HCT116 (cell line): ENCODE measurements around the gene CASQ1. TPM values are rescaled to one million over a fixed set of nuclear protein-coding genes. Genes with fewer than 3 reads are reported as not detected.

Source experiments
- ATAC-seq: fragments of 200-7000 bp; cut with Tn5 transposase; 2 replicates; pipeline ENCODE4 v1.9.1; 2020; ENCODE audit warnings: mild to moderate bottlenecking, moderate library complexity
- BruUV-seq: library from RNA; stranded (reverse); fragments of 400-500 nt; replicated peaks from 2 replicates; lab custom pipeline; 2021; lab: Mats Ljungman, UMichigan
- CTCF ChIA-PET: fragments of 300-600 bp; sonication (Branson Sonifier 250); formaldehyde crosslinking; loops from one replicate; lab custom pipeline; 2021; ENCODE audit warnings: antibody characterized with exemption; lab: Charles Lee
- POLR2A ChIA-PET: fragments of 300-600, 350-600 bp; sonication (Branson Sonifier 250); formaldehyde crosslinking; loops from one replicate; lab custom pipeline; 2021; ENCODE audit warnings: antibody characterized with exemption; lab: Charles Lee
- RAD21 ChIA-PET, 2 experiments: fragments of 300-600 bp; sonication (Branson Sonifier 250); formaldehyde crosslinking; loops; one replicate each; lab custom pipeline; 2023; ENCODE audit warnings: low total read pairs in 2 of 2; ENCODE audit not compliant: uncharacterized antibody in 2 of 2, unreplicated experiment in 2 of 2, low non-redundant PET in 1 of 2; lab: Charles Lee
- DNase-seq: peaks from one replicate; pipeline ENCODE4 v3.0.0-alpha.2; 2010; ENCODE audit warnings: low read depth, low spot score
- H2AFZ ChIP-seq: fragments of 200-600 bp; shearing (Covaris generic), sonication (generic); 2 replicates; pipeline ENCODE4 v1.6.1; 2017; ENCODE audit warnings: low read depth, mixed run types, mixed read lengths, antibody characterized with exemption, low read length; ENCODE audit not compliant: poor library complexity, severe bottlenecking
- H3K27ac ChIP-seq: 2 replicates; pipeline ENCODE4 v1.5.1; 2012; ENCODE audit warnings: low read depth, low read length
- H3K27me3 ChIP-seq: fragments of 200-600 bp; sonication (generic); 2 replicates; pipeline ENCODE4 v1.6.1; 2016; ENCODE audit warnings: mixed run types, low read length, mixed read lengths; ENCODE audit not compliant: insufficient read depth
- H3K36me3 ChIP-seq, 2 experiments: fragments of 200-500 bp in 1 of 2; fragments of 200-600 bp in 1 of 2; sonication (Bioruptor generic) in 1 of 2; sonication (generic) in 1 of 2; 2 replicates each; pipeline versions ENCODE4 v1.5.1 to v1.6.1; 2014 to 2016; ENCODE audit warnings: low read length in 2 of 2, inconsistent platforms in 1 of 2, mixed read lengths in 1 of 2, mixed run types in 1 of 2; ENCODE audit not compliant: insufficient read depth in 2 of 2, control insufficient read depth in 1 of 2
- H3K4me1 ChIP-seq, 2 experiments: fragments of 200-600 bp in 1 of 2; sonication (generic) in 1 of 2; 2 replicates each; pipeline versions ENCODE4 v1.5.1 to v1.6.1; 2012 to 2017; ENCODE audit warnings: low read length in 2 of 2, inconsistent platforms in 1 of 2, mild to moderate bottlenecking in 1 of 2, mixed read lengths in 1 of 2, mixed run types in 1 of 2, moderate library complexity in 1 of 2; ENCODE audit not compliant: insufficient read depth in 2 of 2, control insufficient read depth in 1 of 2
- H3K4me2 ChIP-seq: fragments of 200-600 bp; sonication (generic); 2 replicates; pipeline ENCODE4 v1.6.1; 2017; ENCODE audit warnings: mixed run types, low read length, mixed read lengths
- H3K4me3 ChIP-seq, 2 experiments: fragments of 200-600 bp in 1 of 2; sonication (generic) in 1 of 2; replicated peaks in 1 of 2; 2 replicates each; pipeline ENCODE4 v1.5.1; 2011 to 2016; ENCODE audit warnings: low read length in 2 of 2, control low read depth in 1 of 2, low read depth in 1 of 2, mild to moderate bottlenecking in 1 of 2, mixed read lengths in 1 of 2, mixed run types in 1 of 2
- H3K79me2 ChIP-seq: fragments of 200-600 bp; sonication (generic); 2 replicates; pipeline ENCODE4 v1.6.1; 2017; ENCODE audit warnings: mild to moderate bottlenecking, mixed run types, low read length, moderate library complexity, mixed read lengths; ENCODE audit not compliant: insufficient read depth
- H3K9ac ChIP-seq: fragments of 200-600 bp; sonication (generic); 2 replicates; pipeline ENCODE4 v1.6.1; 2016; ENCODE audit warnings: low read length, mixed read lengths
- H3K9me2 ChIP-seq: fragments of 200-600 bp; sonication (generic), shearing (Covaris generic); 2 replicates; pipeline ENCODE4 v1.6.1; 2017; ENCODE audit warnings: mixed run types, mild to moderate bottlenecking, moderate library complexity; ENCODE audit not compliant: insufficient read depth
- H3K9me3 ChIP-seq, 2 experiments: fragments of 200-500 bp in 1 of 2; fragments of 200-600 bp in 1 of 2; sonication (Bioruptor generic) in 1 of 2; sonication (generic) in 1 of 2; 2 replicates each; pipeline ENCODE4 v1.6.1; 2014 to 2017; ENCODE audit warnings: low read length in 2 of 2, mixed read lengths in 2 of 2, inconsistent platforms in 1 of 2, low read depth in 1 of 2, mild to moderate bottlenecking in 1 of 2, mixed run types in 1 of 2, moderate library complexity in 1 of 2; ENCODE audit not compliant: control insufficient read depth in 1 of 2, insufficient read depth in 1 of 2
- H4K20me1 ChIP-seq: fragments of 200-600 bp; sonication (generic), shearing (Covaris generic); 2 replicates; pipeline ENCODE4 v1.6.1; 2017; ENCODE audit warnings: mixed run types, mild to moderate bottlenecking, moderate library complexity; ENCODE audit not compliant: insufficient read depth
- ATF3 ChIP-seq: IDR thresholded peaks from 2 replicates; pipeline ENCODE4 v1.6.1; 2012
- CBX3 ChIP-seq: IDR thresholded peaks from 2 replicates; pipeline ENCODE4 v1.6.1; 2012; ENCODE audit warnings: low read depth
- CEBPB ChIP-seq: IDR thresholded peaks from 2 replicates; pipeline ENCODE4 v1.6.1; 2012; ENCODE audit warnings: low read depth
- ELF1 ChIP-seq: IDR thresholded peaks from 2 replicates; pipeline ENCODE4 v1.6.1; 2012; ENCODE audit warnings: low read depth, borderline replicate concordance
- EZH2 ChIP-seq: fragments of 200-600 bp; sonication (generic); IDR thresholded peaks from 2 replicates; pipeline ENCODE4 v1.6.1; 2017; ENCODE audit warnings: antibody characterized with exemption, mixed run types
- FOSL1 ChIP-seq: IDR thresholded peaks from 2 replicates; pipeline ENCODE4 v1.6.1; 2012; ENCODE audit warnings: low read depth
- JUND ChIP-seq: IDR thresholded peaks from 2 replicates; pipeline ENCODE4 v1.6.1; 2012
- MAX ChIP-seq: IDR thresholded peaks from 2 replicates; pipeline ENCODE4 v1.6.1; 2012
- POLR2A ChIP-seq: IDR thresholded peaks from 2 replicates; pipeline ENCODE4 v1.7.0; 2011; ENCODE audit warnings: borderline replicate concordance; ENCODE audit not compliant: insufficient read depth, insufficient read length; ENCODE audit errors: extremely low read depth
- RAD21 ChIP-seq: IDR thresholded peaks from 2 replicates; pipeline ENCODE4 v1.6.1; 2012; ENCODE audit warnings: low read depth, mild to moderate bottlenecking
- REST ChIP-seq: IDR thresholded peaks from 2 replicates; pipeline ENCODE4 v1.6.1; 2012; ENCODE audit warnings: low read depth
- SIN3A ChIP-seq: IDR thresholded peaks from 2 replicates; pipeline ENCODE4 v1.6.1; 2012; ENCODE audit warnings: low read depth
- SP1 ChIP-seq: IDR thresholded peaks from 2 replicates; pipeline ENCODE4 v1.6.1; 2012; ENCODE audit warnings: low read depth
- TCF7L2 ChIP-seq: IDR thresholded peaks from 2 replicates; pipeline ENCODE4 v1.7.0; 2011; ENCODE audit warnings: borderline replicate concordance, inconsistent platforms; ENCODE audit not compliant: insufficient read depth, insufficient read length; ENCODE audit errors: extremely low read depth
- YY1 ChIP-seq: IDR thresholded peaks from 2 replicates; pipeline ENCODE4 v1.6.1; 2011; ENCODE audit warnings: low read length, low read depth, moderate library complexity, mild to moderate bottlenecking; ENCODE audit not compliant: insufficient replicate concordance; ENCODE audit errors: extremely low read depth
- ZFX ChIP-seq: fragments of 450-650 bp; IDR thresholded peaks from 2 replicates; pipeline ENCODE4 v1.6.1; 2017
- ZNF274 ChIP-seq: fragments of 200-500 bp; sonication (Bioruptor generic); IDR thresholded peaks from 2 replicates; pipeline ENCODE4 v1.6.1; 2014; ENCODE audit warnings: mild to moderate bottlenecking, low read depth, low read length, inconsistent platforms
- intact Hi-C: fragments of 100-400 bp; cut with micrococcal nuclease; formaldehyde crosslinking; loops from 2 replicates; pipeline ENCODE4 v1.10.0; 2022
- total RNA-seq: library from RNA; stranded (reverse); gene quantifications from one replicate; pipeline ENCODE4 v1.2.1, GENCODE V29; 2021; ENCODE audit not compliant: unreplicated experiment

Gene CASQ1
- total RNA-seq, 1 experiment from 2014 or later = not detected

- peaks cover 48% of the 10 kb centered on the region for H3K79me2 ChIP-seq
- DNase-seq (no peak), ATAC-seq (no peak)
- no TSS peak for BruUV-seq
- H3K9ac ChIP-seq = no peak overlapping the region
- POLR2A ChIA-PET = interaction anchor here (0.6 kb wide), 1 partner anchor 8 kb away, joined by 6 read pairs; no protein-coding TSS in a partner anchor
- no peak overlapping the region for H3K4me2 ChIP-seq
- RAD21 ChIA-PET = no interaction called here
- intact Hi-C loops = no loop called here
- H3K36me3 ChIP-seq = peaks cover 15 to 35% of the 10 kb centered on the region in 2 experiments; a peak in 3 of 4 replicates
- CTCF ChIA-PET = interaction anchor here (1.5 kb wide), 1 partner anchor 107 kb away, joined by 3 read pairs; no protein-coding TSS in a partner anchor
- no peak overlapping the region for H3K27ac ChIP-seq
- H4K20me1 ChIP-seq = 0 out of 2 replicates have a peak, but pooled peaks cover 4% of the 10 kb centered on the region
- H3K9me3 ChIP-seq = no peaks in the 10 kb centered on the region
- no peak for TF ChIP-seq CEBPB
- TF ChIP-seq YY1 = no peak
- TF ChIP-seq ZNF274 = no peak
- TF ChIP-seq REST = no peak
- no peak for TF ChIP-seq ZFX
- TF ChIP-seq EZH2 = no peak
- TF ChIP-seq RAD21 = no peak
- no peak for TF ChIP-seq TCF7L2
- no peak for TF ChIP-seq FOSL1
- TF ChIP-seq ATF3 = no peak
- TF ChIP-seq ELF1 = no peak
- no peak for TF ChIP-seq SP1
- TF ChIP-seq CBX3 = no peak
- TF ChIP-seq POLR2A = no peak
- TF ChIP-seq JUND = no peak
- TF ChIP-seq MAX = no peak
- TF ChIP-seq SIN3A = no peak
- H3K9me2 ChIP-seq = no peaks in the 10 kb centered on the region
- H3K27me3 ChIP-seq = no peaks in the 10 kb centered on the region
- peaks cover 12 to 20% of the 10 kb centered on the region in 2 experiments; a peak in 3 of 4 replicates for H3K4me1 ChIP-seq
- H2AFZ ChIP-seq = no peak overlapping the region
- H3K4me3 ChIP-seq = no peak overlapping the region
These were observed 17.6 kb downstream of the CASQ1 start for GRCh38 chr1:160207771-160208556.
